Activated CD8-positive, alpha-beta T cell treated with anti-CD3 and anti-CD28 coated beads for 36 hours (primary cell): ENCODE results near the gene FAM20C. TPM values are rescaled to one million over a fixed set of nuclear protein-coding genes. Genes with fewer than 3 reads are reported as not detected.

Experiments
- ATAC-seq: fragments of 200-7000 bp; cut with Tn5 transposase; one replicate; pipeline ENCODE4 v1.10.0; 2021; ENCODE audit warnings: mild to moderate bottlenecking, moderate library complexity
- CTCF ChIA-PET: fragments of 350-600 bp; sonication (Branson Sonifier 250); formaldehyde crosslinking; loops from one replicate; lab custom pipeline; 2021; ENCODE audit warnings: antibody characterized with exemption; lab: Charles Lee
- POLR2A ChIA-PET: fragments of 350-600 bp; sonication (Branson Sonifier 250); formaldehyde crosslinking; loops from one replicate; lab custom pipeline; 2021; ENCODE audit warnings: antibody characterized with exemption; lab: Charles Lee
- DNase-seq: peaks from one replicate; pipeline ENCODE4 v3.0.0-alpha.2; 2020
- H3K27ac Mint-ChIP-seq: one replicate; pipeline ENCODE4 v1.8.0; 2021; ENCODE audit warnings: mild to moderate bottlenecking, mixed read lengths
- H3K27me3 Mint-ChIP-seq: one replicate; pipeline ENCODE4 v1.8.0; 2021; ENCODE audit warnings: mixed read lengths
- H3K36me3 Mint-ChIP-seq: one replicate; pipeline ENCODE4 v1.8.0; 2021; ENCODE audit warnings: low read depth, mixed read lengths
- H3K4me1 Mint-ChIP-seq: one replicate; pipeline ENCODE4 v1.8.0; 2021; ENCODE audit warnings: low read depth, mixed read lengths
- H3K4me3 Mint-ChIP-seq: one replicate; pipeline ENCODE4 v1.8.0; 2021; ENCODE audit warnings: mild to moderate bottlenecking, moderate library complexity, mixed read lengths
- H3K9me3 Mint-ChIP-seq: one replicate; pipeline ENCODE4 v1.8.0; 2021; ENCODE audit warnings: mixed read lengths
- intact Hi-C: fragments of 100-400 bp; cut with micrococcal nuclease; formaldehyde crosslinking; loops from one replicate; pipeline ENCODE4 v1.10.0; 2022
- total RNA-seq, 2 experiments: library from RNA; stranded (reverse); gene quantifications; one replicate each; pipeline ENCODE4 v1.2.3, GENCODE V29; 2021
- TF ChIP-seq, protein P1 (sequence below): fragments of 200-600 bp; IDR thresholded peaks from one replicate; pipeline ENCODE4 v1.8.0; 2022; ENCODE audit warnings: antibody characterized with exemption, mild to moderate bottlenecking

FAM20C gene
- total RNA-seq, 2 experiments from 2014 or later = 0.29 to 1.1 TPM

DNA sequence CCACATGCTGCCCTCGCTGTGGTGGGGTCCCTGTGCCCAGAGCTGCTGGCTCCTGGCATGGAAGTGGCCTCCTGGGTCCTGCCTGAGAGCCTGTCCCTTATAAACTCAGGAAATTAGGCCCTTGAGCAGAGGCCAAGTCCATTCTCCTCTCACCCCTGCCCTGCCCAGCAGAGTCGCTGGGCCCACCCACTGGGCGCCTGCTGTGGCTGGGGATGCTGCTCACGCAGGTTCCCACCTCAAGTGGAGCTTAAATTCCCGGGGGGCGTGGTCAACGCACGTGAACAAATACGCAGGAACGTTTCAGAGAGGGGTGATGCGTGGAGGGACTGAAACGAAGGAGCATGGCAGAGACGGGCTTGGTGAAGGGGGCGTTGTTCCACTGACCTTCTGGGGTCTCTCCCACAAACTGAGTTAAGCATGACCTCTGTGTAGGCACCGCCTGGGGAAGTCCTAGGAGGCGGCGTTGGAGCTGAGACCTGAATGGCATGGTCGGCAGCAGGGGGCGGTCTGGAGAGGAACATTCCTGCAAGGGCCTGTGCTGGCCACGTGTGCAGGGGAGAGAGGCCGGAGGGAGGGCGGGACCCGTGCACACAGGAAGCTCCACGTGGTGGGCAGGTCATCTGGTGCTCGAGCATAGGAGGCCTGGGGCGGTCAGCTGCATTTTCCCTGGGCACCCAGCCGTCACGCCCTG is 27.9 kb downstream of the FAM20C start:
- intact Hi-C loops = no loop called here

DNA sequence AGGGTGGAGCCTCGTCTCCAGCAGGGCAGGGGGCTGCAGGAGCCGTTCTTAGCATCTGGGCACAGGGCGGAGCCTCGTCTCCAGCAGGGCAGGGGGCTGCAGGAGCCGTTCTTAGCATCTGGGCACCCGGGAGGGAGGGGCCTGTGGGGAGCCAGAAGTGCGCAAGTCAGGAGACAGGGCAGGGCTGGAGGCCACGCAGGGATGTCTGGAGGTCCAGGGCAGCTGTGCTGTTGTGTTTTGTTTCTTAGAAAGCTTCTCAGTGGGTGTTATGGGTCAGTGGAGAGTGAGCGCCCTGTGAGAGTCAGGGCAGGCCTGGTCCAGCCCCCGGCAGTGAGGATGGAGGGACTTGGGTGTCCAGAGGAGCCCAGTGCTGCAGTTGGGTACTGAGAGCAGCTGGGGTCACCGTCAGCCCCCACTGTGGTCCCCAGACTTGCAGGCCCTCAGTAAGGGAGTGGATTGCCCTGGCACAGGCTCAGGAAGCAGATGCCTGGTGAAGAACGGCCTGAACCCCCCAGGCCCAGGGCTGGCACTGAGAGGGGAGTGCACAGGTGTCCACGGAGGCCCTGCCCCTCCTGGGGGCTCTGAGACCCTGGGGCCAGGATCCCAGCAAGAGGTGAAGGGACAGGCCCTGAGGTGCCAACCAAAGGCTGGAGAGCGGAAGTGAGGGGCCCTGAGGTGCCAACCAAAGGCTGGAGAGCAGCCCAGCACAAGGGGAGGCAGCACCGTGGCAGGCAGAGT is 29.8 kb downstream of the FAM20C start:
- intact Hi-C loops = no loop called here
- ATAC-seq (no peak), DNase-seq (no peak)
- TF ChIP-seq, protein P1, sequence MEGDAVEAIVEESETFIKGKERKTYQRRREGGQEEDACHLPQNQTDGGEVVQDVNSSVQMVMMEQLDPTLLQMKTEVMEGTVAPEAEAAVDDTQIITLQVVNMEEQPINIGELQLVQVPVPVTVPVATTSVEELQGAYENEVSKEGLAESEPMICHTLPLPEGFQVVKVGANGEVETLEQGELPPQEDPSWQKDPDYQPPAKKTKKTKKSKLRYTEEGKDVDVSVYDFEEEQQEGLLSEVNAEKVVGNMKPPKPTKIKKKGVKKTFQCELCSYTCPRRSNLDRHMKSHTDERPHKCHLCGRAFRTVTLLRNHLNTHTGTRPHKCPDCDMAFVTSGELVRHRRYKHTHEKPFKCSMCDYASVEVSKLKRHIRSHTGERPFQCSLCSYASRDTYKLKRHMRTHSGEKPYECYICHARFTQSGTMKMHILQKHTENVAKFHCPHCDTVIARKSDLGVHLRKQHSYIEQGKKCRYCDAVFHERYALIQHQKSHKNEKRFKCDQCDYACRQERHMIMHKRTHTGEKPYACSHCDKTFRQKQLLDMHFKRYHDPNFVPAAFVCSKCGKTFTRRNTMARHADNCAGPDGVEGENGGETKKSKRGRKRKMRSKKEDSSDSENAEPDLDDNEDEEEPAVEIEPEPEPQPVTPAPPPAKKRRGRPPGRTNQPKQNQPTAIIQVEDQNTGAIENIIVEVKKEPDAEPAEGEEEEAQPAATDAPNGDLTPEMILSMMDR = no peak
- H3K4me3 Mint-ChIP-seq = no peak overlapping the region
- no peaks in the 10 kb centered on the region for H3K27me3 Mint-ChIP-seq
- H3K27ac Mint-ChIP-seq = no peak overlapping the region
- POLR2A ChIA-PET = no interaction called here
- CTCF ChIA-PET = no interaction called here
- no peaks in the 10 kb centered on the region for H3K9me3 Mint-ChIP-seq
- H3K4me1 Mint-ChIP-seq = no peaks in the 10 kb centered on the region
- no peaks in the 10 kb centered on the region for H3K36me3 Mint-ChIP-seq

More for the DNA sequence above, 27.9 kb downstream of the FAM20C start:
- no peak overlapping the region for H3K4me3 Mint-ChIP-seq
- ATAC-seq (no peak), DNase-seq (no peak)
- no peak overlapping the region for H3K27ac Mint-ChIP-seq
- TF ChIP-seq, protein P1 = no peak
- POLR2A ChIA-PET = no interaction called here
- H3K4me1 Mint-ChIP-seq = no peaks in the 10 kb centered on the region
- CTCF ChIA-PET = no interaction called here
- no peaks in the 10 kb centered on the region for H3K36me3 Mint-ChIP-seq
- no peaks in the 10 kb centered on the region for H3K27me3 Mint-ChIP-seq
- H3K9me3 Mint-ChIP-seq = no peaks in the 10 kb centered on the region

DNA sequence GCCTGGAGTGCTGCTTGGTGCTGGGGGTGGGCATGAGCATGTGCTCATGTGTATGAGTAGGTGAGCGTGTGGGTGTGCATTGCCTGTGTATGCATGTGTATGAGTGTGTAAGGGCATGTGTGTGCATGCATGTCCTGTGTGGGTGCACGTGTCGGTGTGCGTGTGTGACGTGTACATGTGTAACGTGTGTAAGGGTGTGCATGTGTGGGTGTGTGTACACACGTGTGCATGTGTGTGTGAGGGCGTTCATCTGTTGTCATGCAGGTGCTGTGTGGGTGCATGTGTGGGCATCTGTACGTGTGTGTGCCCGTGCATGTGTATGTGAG is 30.3 kb downstream of the FAM20C start:
- Mint-ChIP-seq H3K36me3 (no peaks in the 10 kb centered on the region), H3K9me3 (no peaks in the 10 kb centered on the region), H3K4me1 (no peaks in the 10 kb centered on the region), H3K27me3 (no peaks in the 10 kb centered on the region), H3K4me3 (no peak overlapping the region), H3K27ac (no peak overlapping the region)
- ATAC-seq = no peak
- TF ChIP-seq, protein P1 = no peak
- intact Hi-C loops = no loop called here
- ChIA-PET POLR2A (no interaction called here), CTCF (no interaction called here)
- DNase-seq = no peak

DNA sequence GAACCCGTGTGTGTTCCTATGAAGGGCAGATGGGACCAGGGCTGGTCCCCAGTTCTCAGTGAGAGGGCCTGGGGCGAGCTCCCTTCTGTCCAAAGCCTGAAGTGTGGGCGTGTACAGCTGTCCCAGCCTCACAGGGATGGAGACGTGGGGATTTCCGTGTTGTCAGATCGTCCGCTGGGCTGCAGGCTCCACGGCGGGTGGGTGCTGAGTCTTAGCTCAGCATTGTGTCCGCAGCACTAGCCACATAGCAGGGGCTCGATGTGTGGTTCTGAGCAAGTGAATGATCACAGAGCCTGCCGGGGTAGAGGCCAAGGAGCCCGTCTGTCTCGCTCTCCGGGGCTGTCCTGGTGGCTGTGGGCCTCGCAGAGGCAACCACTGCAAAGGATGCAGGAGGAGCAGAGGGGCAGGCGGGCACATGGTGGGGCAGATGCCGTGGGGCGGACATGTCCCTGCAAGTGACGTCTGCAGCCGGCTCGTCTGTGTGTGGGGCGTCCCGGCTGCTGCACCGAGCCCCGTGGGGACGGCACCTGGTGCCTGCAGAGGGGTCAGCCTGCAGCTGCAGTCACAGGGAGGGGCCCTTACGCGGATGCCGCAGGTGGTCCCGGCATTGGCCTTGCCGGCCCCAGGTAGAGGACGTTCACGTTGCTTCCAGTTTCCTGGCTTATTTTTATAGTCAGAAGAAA is 30.9 kb downstream of the FAM20C start:
- TF ChIP-seq, protein P1 = no peak
- H3K27me3 Mint-ChIP-seq = no peaks in the 10 kb centered on the region
- no peaks in the 10 kb centered on the region for H3K4me1 Mint-ChIP-seq
- ATAC-seq (no peak), DNase-seq (no peak)
- CTCF ChIA-PET = no interaction called here
- no peak overlapping the region for H3K4me3 Mint-ChIP-seq
- POLR2A ChIA-PET = no interaction called here
- H3K9me3 Mint-ChIP-seq = no peaks in the 10 kb centered on the region
- intact Hi-C loops = no loop called here
- H3K36me3 Mint-ChIP-seq = no peaks in the 10 kb centered on the region
- H3K27ac Mint-ChIP-seq = no peak overlapping the region

DNA sequence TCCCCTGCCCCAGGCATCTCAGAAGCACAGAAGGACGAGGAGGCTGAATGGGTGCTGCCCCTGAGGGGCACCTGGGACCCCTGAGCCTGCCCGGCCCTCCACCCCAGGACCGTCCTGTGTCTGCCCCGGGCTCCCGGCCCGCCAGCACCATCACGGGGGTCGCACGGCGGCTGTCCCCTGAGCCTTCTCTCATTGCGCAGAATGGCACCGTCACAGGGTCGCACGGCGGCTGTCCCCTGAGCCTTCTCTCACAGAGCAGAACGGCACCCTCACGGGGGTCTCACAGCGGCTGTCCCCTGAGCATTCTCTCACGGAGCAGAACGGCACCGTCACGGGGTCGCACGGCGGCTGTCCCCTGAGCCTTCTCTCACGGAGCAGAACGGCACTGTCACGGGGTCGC is 31.5 kb downstream of the FAM20C start:
- ChIA-PET POLR2A (no interaction called here), CTCF (no interaction called here)
- H3K27ac Mint-ChIP-seq = no peak overlapping the region
- H3K9me3 Mint-ChIP-seq = no peaks in the 10 kb centered on the region
- DNase-seq (no peak), ATAC-seq (no peak)
- no peaks in the 10 kb centered on the region for H3K4me1 Mint-ChIP-seq
- intact Hi-C loops = no loop called here
- no peaks in the 10 kb centered on the region for H3K36me3 Mint-ChIP-seq
- no peaks in the 10 kb centered on the region for H3K27me3 Mint-ChIP-seq
- no peak overlapping the region for H3K4me3 Mint-ChIP-seq
- TF ChIP-seq, protein P1 = no peak
